Panc1 (cell line): Measurements from ENCODE around the gene LOXL1. TPM values are rescaled to one million over a fixed set of nuclear protein-coding genes. Genes with fewer than 3 reads are reported as not detected.

Experiments used
- ATAC-seq: fragments of 200-7000 bp; cut with Tn5 transposase; 2 replicates; pipeline ENCODE4 v1.9.1; 2020; ENCODE audit warnings: mild to moderate bottlenecking, moderate library complexity
- BruUV-seq: library from RNA; stranded (reverse); fragments of 400-500 nt; replicated peaks from 2 replicates; lab custom pipeline; 2021; lab: Mats Ljungman, UMichigan
- CTCF ChIA-PET: fragments of 300-600 bp; sonication (Branson Sonifier 250); formaldehyde crosslinking; loops from one replicate; lab custom pipeline; 2022; ENCODE audit warnings: antibody characterized with exemption; lab: Charles Lee
- POLR2A ChIA-PET: fragments of 300-600 bp; sonication (Branson Sonifier 250); formaldehyde crosslinking; loops from one replicate; lab custom pipeline; 2022; ENCODE audit warnings: antibody characterized with exemption; lab: Charles Lee
- DNase-seq: peaks from one replicate; pipeline ENCODE4 v3.0.0-alpha.2; 2010; ENCODE audit warnings: low read depth, low spot score
- H3K27ac ChIP-seq: 2 replicates; pipeline ENCODE4 v1.5.1; 2011; ENCODE audit warnings: mild to moderate bottlenecking, low read length, inconsistent platforms
- H3K27me3 ChIP-seq: fragments of 200-500 bp; sonication (Bioruptor generic); 2 replicates; pipeline ENCODE4 v1.6.0; 2014; ENCODE audit warnings: low read length, inconsistent platforms; ENCODE audit not compliant: control insufficient read depth, insufficient read depth
- H3K36me3 ChIP-seq: fragments of 200-500 bp; sonication (Bioruptor generic); 2 replicates; pipeline ENCODE4 v1.5.1; 2014; ENCODE audit warnings: inconsistent platforms, mild to moderate bottlenecking, low read length, moderate library complexity; ENCODE audit not compliant: control insufficient read depth, insufficient read depth
- H3K4me1 ChIP-seq: 2 replicates; pipeline ENCODE4 v1.5.1; 2011; ENCODE audit warnings: inconsistent platforms, mild to moderate bottlenecking, low read length, moderate library complexity; ENCODE audit not compliant: control insufficient read depth, insufficient read depth
- H3K4me3 ChIP-seq, 2 experiments: 2 replicates each; pipeline ENCODE4 v1.5.1; 2011 to 2012; ENCODE audit warnings: low read depth in 2 of 2, low read length in 2 of 2, mild to moderate bottlenecking in 2 of 2, inconsistent platforms in 1 of 2, moderate library complexity in 1 of 2
- H3K9me3 ChIP-seq: fragments of 200-500 bp; sonication (Bioruptor generic); 2 replicates; pipeline ENCODE4 v1.5.1; 2014; ENCODE audit warnings: low read depth, mild to moderate bottlenecking, inconsistent platforms, low read length, moderate library complexity; ENCODE audit not compliant: control insufficient read depth, insufficient read depth
- CTCF ChIP-seq: fragments of 450-650 bp; IDR thresholded peaks from 2 replicates; pipeline ENCODE4 v1.5.1; 2017; ENCODE audit warnings: mild to moderate bottlenecking
- POLR2AphosphoS5 ChIP-seq: IDR thresholded peaks from 2 replicates; pipeline ENCODE4 v1.6.1; 2012; ENCODE audit warnings: mild to moderate bottlenecking, low read depth, low read length, moderate library complexity
- REST ChIP-seq, 2 experiments: IDR thresholded peaks; 2 replicates each; pipeline ENCODE4 v1.6.1; 2011 to 2012; ENCODE audit warnings: low read depth in 2 of 2, control low read depth in 1 of 2, low read length in 1 of 2, mild to moderate bottlenecking in 1 of 2, moderate library complexity in 1 of 2; ENCODE audit not compliant: insufficient read depth in 1 of 2
- SIN3A ChIP-seq: IDR thresholded peaks from 2 replicates; pipeline ENCODE4 v1.6.1; 2012; ENCODE audit warnings: low read depth, mild to moderate bottlenecking, low read length, moderate library complexity, borderline replicate concordance; ENCODE audit not compliant: insufficient read depth
- TCF7L2 ChIP-seq: IDR thresholded peaks from 2 replicates; pipeline ENCODE4 v1.6.1; 2011; ENCODE audit warnings: mild to moderate bottlenecking, low read depth, low read length, inconsistent platforms
- in situ Hi-C: cut with HindIII; loops from 2 replicates; pipeline ENCODE4 v1.10.0; 2016; ENCODE audit warnings: low sequenced_read_pairs, low pct_unique_long_range_greater_than_20kb
- intact Hi-C: fragments of 100-400 bp; cut with micrococcal nuclease; formaldehyde crosslinking; loops from one replicate; pipeline ENCODE4 v1.10.0; 2022; ENCODE audit not compliant: unreplicated experiment
- total RNA-seq: library from RNA; stranded (reverse); gene quantifications from one replicate; pipeline ENCODE4 v1.2.1, GENCODE V29; 2021; ENCODE audit not compliant: unreplicated experiment

The LOXL1 gene
- total RNA-seq, 1 experiment from 2014 or later, result 18.6 TPM

GRCh38 chr15:73900095-73900712, 26.1 kb upstream of the LOXL1 start:
- Histone ChIP-seq H3K27ac (no peak overlapping the region), H3K4me1 (no peaks in the 10 kb centered on the region), H3K27me3 (no peaks in the 10 kb centered on the region; the same call in 1 of the 2 replicates), H3K9me3 (no peaks in the 10 kb centered on the region), H3K36me3 (no peaks in the 10 kb centered on the region), H3K4me3 (no peak overlapping the region)
- TF ChIP-seq SIN3A (no peak), TCF7L2 (no peak), REST (IDR thresholded peaks at IDR 0.05; ENCODE audit: insufficient read depth in 1 of 2, low read depth in 2 of 2, low read length in 1 of 2) (no peak), CTCF (no peak), POLR2AphosphoS5 (no peak)
- no peak for DNase-seq
- CTCF ChIA-PET, result no interaction called here
- BruUV-seq, result no TSS peak
- in situ Hi-C loops (no loop called here), intact Hi-C loops (no loop called here)
- ATAC-seq, result no peak
- POLR2A ChIA-PET, result no interaction called here

GRCh38 chr15:73901126-73901810, 25.0 kb upstream of the LOXL1 start:
- Histone ChIP-seq H3K27ac (no peak overlapping the region), H3K36me3 (no peaks in the 10 kb centered on the region), H3K4me3 (no peak overlapping the region), H3K4me1 (no peaks in the 10 kb centered on the region), H3K27me3 (no peaks in the 10 kb centered on the region; the same call in 1 of the 2 replicates), H3K9me3 (no peaks in the 10 kb centered on the region)
- CTCF ChIA-PET, result no interaction called here
- in situ Hi-C loops (no loop called here), intact Hi-C loops (no loop called here)
- DNase-seq (no peak), ATAC-seq (no peak)
- BruUV-seq, result no TSS peak
- TF ChIP-seq SIN3A, result no peak
- no peak for TF ChIP-seq REST (IDR thresholded peaks at IDR 0.05; ENCODE audit: insufficient read depth in 1 of 2, low read depth in 2 of 2, low read length in 1 of 2)
- TF ChIP-seq CTCF, result no peak
- TF ChIP-seq POLR2AphosphoS5, result no peak
- POLR2A ChIA-PET, result interaction anchor here (0.5 kb wide), 1 partner anchor 239 kb away, joined by 13 read pairs; no protein-coding TSS in a partner anchor
